Keratinocyte (primary cell): ENCODE results near the gene GLCE.

Source experiments
- CTCF ChIP-seq, 3 experiments: IDR thresholded peaks in 1 of 3; conservative IDR thresholded peaks in 1 of 3; optimal IDR thresholded peaks in 1 of 3; 2 replicates in 2 of 3; 3 replicates in 1 of 3; pipeline versions ENCODE3 to v1.5.1; 2011; ENCODE audit warnings: low read length in 3 of 3, mild to moderate bottlenecking in 3 of 3, moderate library complexity in 2 of 3, control low read depth in 1 of 3, inconsistent platforms in 1 of 3; ENCODE audit not compliant: insufficient read depth in 2 of 3; ENCODE audit errors: extremely low read depth in 1 of 3
- EZH2 ChIP-seq: IDR thresholded peaks from one replicate; pipeline ENCODE4 v1.6.1; 2012; ENCODE audit warnings: inconsistent platforms, mild to moderate bottlenecking, low read length, moderate library complexity

- TF ChIP-seq EZH2: no peak
- TF ChIP-seq CTCF (optimal IDR thresholded peaks at IDR 0.05 in 1 of 3, IDR thresholded peaks at IDR 0.05 in 1 of 3, conservative IDR thresholded peaks at IDR 0.05 in 1 of 3; ENCODE audit: extremely low read depth in 1 of 3, insufficient read depth in 2 of 3, low read length in 3 of 3): no peak
Observed at GRCh38 chr15:69302929-69303328, 142.5 kb downstream of the GLCE start.
